GM18507 (cell line): ENCODE data around the gene SEMA4A.
A peak's percentile ranks its signal among the peaks of the same experiment; 100 is the strongest.

Experiments used
- DNase-seq: peaks from one replicate; pipeline ENCODE4 v3.0.0; 2011; ENCODE audit warnings: low read depth; ENCODE audit not compliant: insufficient read length; ENCODE audit errors: extremely low spot score
- FAIRE-seq: peaks from 2 replicates; lab custom pipeline; 2011; peaks lifted over from hg19 to GRCh38; lab: Jason Lieb, UNC

SEMA4A gene

GRCh38 chr1:156130578-156130942 is 22.8 kb upstream of the SEMA4A start:
- FAIRE-seq (no peak), DNase-seq (no peak)

GRCh38 chr1:156134716-156135435 is 18.5 kb upstream of the SEMA4A start:
- DNase-seq (no peak), FAIRE-seq (no peak)

GRCh38 chr1:156135930-156136871 is 17.2 kb upstream of the SEMA4A start:
- no peak for FAIRE-seq
- no peak for DNase-seq

- no peak for FAIRE-seq
- DNase-seq, result no peak
Observed at GRCh38 chr1:156136970-156137483, 16.4 kb upstream of the SEMA4A start.

GRCh38 chr1:156138458-156138867 is 14.9 kb upstream of the SEMA4A start:
- FAIRE-seq, result no peak
- no peak for DNase-seq

- FAIRE-seq, result no peak
- DNase-seq, result no peak
Observed at GRCh38 chr1:156140879-156141707, 12.3 kb upstream of the SEMA4A start.

GRCh38 chr1:156143765-156144489 is 9.5 kb upstream of the SEMA4A start:
- DNase-seq (no peak), FAIRE-seq (no peak)

- no peak for FAIRE-seq
- DNase-seq, result no peak
Observed at GRCh38 chr1:156144742-156145141, 8.6 kb upstream of the SEMA4A start.

GRCh38 chr1:156145650-156146019 is 7.8 kb upstream of the SEMA4A start:
- DNase-seq, result no peak
- FAIRE-seq, result no peak

GRCh38 chr1:156146020-156146768 is 7.2 kb upstream of the SEMA4A start:
- DNase-seq, result peak; percentile 44
- FAIRE-seq, result peak; percentile 96

GRCh38 chr1:156146769-156147405 is 6.5 kb upstream of the SEMA4A start:
- peak; percentile 21 for FAIRE-seq
- no peak for DNase-seq

- peak; percentile 85 for FAIRE-seq
- DNase-seq, result no peak
Observed at GRCh38 chr1:156148216-156148615, 5.2 kb upstream of the SEMA4A start.

GRCh38 chr1:156149374-156150332 is 3.7 kb upstream of the SEMA4A start:
- FAIRE-seq (peak; percentile 98), DNase-seq (peak; percentile 45)

GRCh38 chr1:156150333-156151011 is 2.9 kb upstream of the SEMA4A start:
- DNase-seq (no peak), FAIRE-seq (peak; percentile 78)

- peak; percentile 88 for FAIRE-seq
- DNase-seq, result no peak
Observed at GRCh38 chr1:156151093-156151688, 2.2 kb upstream of the SEMA4A start.

- DNase-seq (no peak), FAIRE-seq (no peak)
Observed at GRCh38 chr1:156152628-156153027, 757 bp upstream of the SEMA4A start.
